ENCODE measurements around the gene RGL2.

Gene RGL2

DNA sequence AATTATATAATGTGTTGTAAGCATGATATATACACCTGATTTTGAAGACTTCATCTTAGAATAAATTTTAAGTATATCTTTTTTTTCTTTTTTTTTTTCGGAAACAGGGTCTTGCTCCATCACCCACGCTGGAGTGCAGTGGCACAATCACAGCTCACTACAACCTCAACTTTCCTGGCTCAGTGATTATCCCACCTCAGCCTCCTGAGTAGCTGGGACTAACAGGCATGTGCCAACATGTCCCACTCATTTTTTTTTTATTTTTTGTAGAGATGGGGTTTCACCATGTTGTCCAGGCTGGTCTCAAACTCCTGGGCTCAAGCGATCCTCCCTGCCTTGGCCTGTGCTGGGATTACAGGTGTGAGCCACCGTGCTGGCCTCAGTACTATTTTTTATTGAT is 44.2 kb downstream of the RGL2 start:
- DNase-seq = no peak
- H3K4me1 ChIP-seq (ENCODE audit: control insufficient read depth, low read depth, low read length) = no peaks in the 10 kb centered on the region
- H2BK120ac ChIP-seq (ENCODE audit: low read depth, low read length) = no peak overlapping the region
- no peak overlapping the region for H3K18ac ChIP-seq (ENCODE audit: low read length)
- H3K79me1 ChIP-seq (ENCODE audit: low read length) = no peaks in the 10 kb centered on the region
- H3K27ac ChIP-seq (ENCODE audit: low read depth, low read length) = no peak overlapping the region
- no CpG with 5 or more reads among the region's 4 CpGs for WGBS (ENCODE audit: extremely low coverage, insufficient coverage, low lambda C conversion rate)
- H4K5ac ChIP-seq (ENCODE audit: low read length) = no peak overlapping the region
- H3K27me3 ChIP-seq (ENCODE audit: insufficient read depth, low read length, poor library complexity) = no peaks in the 10 kb centered on the region
- H3K4me2 ChIP-seq (ENCODE audit: low read length) = no peak overlapping the region
- no peak overlapping the region for H3K4me3 ChIP-seq (ENCODE audit: low read length)
- no peaks in the 10 kb centered on the region for H3K36me3 ChIP-seq (ENCODE audit: control insufficient read depth, insufficient read depth, low read length)
- no peak overlapping the region for H2BK15ac ChIP-seq (replicated peaks; ENCODE audit: low read depth)
- H3K56ac ChIP-seq (ENCODE audit: low read length) = no peak overlapping the region
- H3K9ac ChIP-seq (ENCODE audit: low read length) = no peak overlapping the region
- no peak overlapping the region for H2AK5ac ChIP-seq (ENCODE audit: low read length)
- H2BK5ac ChIP-seq (ENCODE audit: low read length) = no peak overlapping the region
- H3K23ac ChIP-seq (ENCODE audit: low read length) = no peak overlapping the region
- no peak overlapping the region for H4K8ac ChIP-seq (ENCODE audit: low read depth, low read length)
- no peaks in the 10 kb centered on the region for H3K79me2 ChIP-seq (ENCODE audit: control insufficient read depth, insufficient read depth, low read length)
- H3K4ac ChIP-seq (ENCODE audit: low read depth, low read length) = no peak overlapping the region

DNA sequence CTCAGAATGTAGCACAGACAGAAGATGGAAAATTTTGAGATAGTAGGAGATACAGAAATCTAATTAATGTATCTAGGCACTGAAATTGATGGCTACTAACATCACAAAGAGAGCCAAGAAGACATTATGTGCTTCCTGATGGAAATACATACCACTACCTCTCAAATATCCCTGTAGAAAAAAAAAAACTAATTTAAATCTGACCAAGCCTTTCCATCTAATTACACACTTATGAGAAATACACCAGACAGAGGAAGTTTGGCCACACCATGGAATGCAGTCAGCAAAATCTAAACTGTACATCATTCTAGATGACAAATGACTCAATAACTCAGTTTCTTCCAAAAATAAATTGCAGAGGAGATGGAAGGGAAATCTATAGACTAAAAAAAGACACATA is 46.0 kb downstream of the RGL2 start:
- Histone ChIP-seq H3K79me2 (ENCODE audit: control insufficient read depth, insufficient read depth, low read length) (no peaks in the 10 kb centered on the region), H3K9ac (ENCODE audit: low read length) (no peak overlapping the region), H3K4me1 (ENCODE audit: control insufficient read depth, low read depth, low read length) (peaks cover 3% of the 10 kb centered on the region)

DNA sequence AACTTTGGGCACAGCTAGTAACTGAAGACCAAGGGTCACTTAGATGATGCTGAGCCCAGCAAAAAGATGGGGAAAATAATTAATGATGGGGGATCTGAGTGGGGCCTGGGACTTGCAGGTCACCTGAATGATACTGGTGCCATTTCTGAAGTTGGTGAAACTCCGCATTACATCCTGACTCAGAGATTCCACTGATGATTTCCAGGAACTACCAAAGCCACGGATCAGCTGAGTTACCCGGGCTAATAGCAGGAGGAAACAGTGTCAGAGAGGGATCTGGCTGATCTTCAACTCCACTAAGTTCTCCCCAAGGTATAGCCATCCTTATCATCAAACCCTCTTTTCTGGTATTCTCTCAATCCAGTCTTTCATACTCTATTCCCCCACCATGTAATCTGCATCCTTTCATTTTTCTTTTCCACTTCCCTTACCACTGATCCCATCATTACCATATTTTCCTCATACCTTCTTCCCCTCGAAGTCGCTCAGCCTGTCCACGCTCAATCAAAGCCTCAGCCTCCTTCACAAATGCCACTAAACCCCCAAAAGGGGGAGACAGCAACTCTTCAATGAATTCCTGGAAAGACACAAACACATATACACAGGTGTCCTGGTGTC is 47.2 kb downstream of the RGL2 start:
- H3K4ac ChIP-seq (ENCODE audit: low read depth, low read length) = no peak overlapping the region
- H2AK5ac ChIP-seq (ENCODE audit: low read length) = no peak overlapping the region
- no peak overlapping the region for H2BK15ac ChIP-seq (replicated peaks; ENCODE audit: low read depth)
- no peak for DNase-seq
- H3K4me1 ChIP-seq (ENCODE audit: control insufficient read depth, low read depth, low read length) = peaks cover 3% of the 10 kb centered on the region
- no peak overlapping the region for H3K27ac ChIP-seq (ENCODE audit: low read depth, low read length)
- no peaks in the 10 kb centered on the region for H3K79me1 ChIP-seq (ENCODE audit: low read length)
- H3K27me3 ChIP-seq (ENCODE audit: insufficient read depth, low read length, poor library complexity) = no peaks in the 10 kb centered on the region
- H4K8ac ChIP-seq (ENCODE audit: low read depth, low read length) = no peak overlapping the region
- H3K18ac ChIP-seq (ENCODE audit: low read length) = no peak overlapping the region
- no peak overlapping the region for H2BK5ac ChIP-seq (ENCODE audit: low read length)
- no peak overlapping the region for H3K9ac ChIP-seq (ENCODE audit: low read length)
- H3K4me2 ChIP-seq (ENCODE audit: low read length) = no peak overlapping the region
- WGBS (ENCODE audit: extremely low coverage, insufficient coverage, low lambda C conversion rate) = 100% methylated on average over 3 of the region's 6 CpGs
- H3K4me3 ChIP-seq (ENCODE audit: low read length) = no peak overlapping the region
- no peak overlapping the region for H3K23ac ChIP-seq (ENCODE audit: low read length)
- H3K36me3 ChIP-seq (ENCODE audit: control insufficient read depth, insufficient read depth, low read length) = no peaks in the 10 kb centered on the region
- no peak overlapping the region for H2BK120ac ChIP-seq (ENCODE audit: low read depth, low read length)
- H3K79me2 ChIP-seq (ENCODE audit: control insufficient read depth, insufficient read depth, low read length) = no peaks in the 10 kb centered on the region
- no peak overlapping the region for H3K56ac ChIP-seq (ENCODE audit: low read length)
- H4K5ac ChIP-seq (ENCODE audit: low read length) = no peak overlapping the region

More for the DNA sequence above, 46.0 kb downstream of the RGL2 start:
- Histone ChIP-seq H3K4me2 (ENCODE audit: low read length) (no peak overlapping the region), H3K36me3 (ENCODE audit: control insufficient read depth, insufficient read depth, low read length) (no peaks in the 10 kb centered on the region), H4K8ac (ENCODE audit: low read depth, low read length) (no peak overlapping the region), H3K23ac (ENCODE audit: low read length) (no peak overlapping the region), H3K18ac (ENCODE audit: low read length) (no peak overlapping the region), H2BK120ac (ENCODE audit: low read depth, low read length) (no peak overlapping the region), H3K79me1 (ENCODE audit: low read length) (no peaks in the 10 kb centered on the region), H2AK5ac (ENCODE audit: low read length) (no peak overlapping the region), H3K27me3 (ENCODE audit: insufficient read depth, low read length, poor library complexity) (no peaks in the 10 kb centered on the region), H3K56ac (ENCODE audit: low read length) (no peak overlapping the region), H3K27ac (ENCODE audit: low read depth, low read length) (no peak overlapping the region), H2BK15ac (replicated peaks; ENCODE audit: low read depth) (no peak overlapping the region), H3K4me3 (ENCODE audit: low read length) (no peak overlapping the region), H4K5ac (ENCODE audit: low read length) (no peak overlapping the region), H3K4ac (ENCODE audit: low read depth, low read length) (no peak overlapping the region), H2BK5ac (ENCODE audit: low read length) (no peak overlapping the region)
- no peak for DNase-seq

DNA sequence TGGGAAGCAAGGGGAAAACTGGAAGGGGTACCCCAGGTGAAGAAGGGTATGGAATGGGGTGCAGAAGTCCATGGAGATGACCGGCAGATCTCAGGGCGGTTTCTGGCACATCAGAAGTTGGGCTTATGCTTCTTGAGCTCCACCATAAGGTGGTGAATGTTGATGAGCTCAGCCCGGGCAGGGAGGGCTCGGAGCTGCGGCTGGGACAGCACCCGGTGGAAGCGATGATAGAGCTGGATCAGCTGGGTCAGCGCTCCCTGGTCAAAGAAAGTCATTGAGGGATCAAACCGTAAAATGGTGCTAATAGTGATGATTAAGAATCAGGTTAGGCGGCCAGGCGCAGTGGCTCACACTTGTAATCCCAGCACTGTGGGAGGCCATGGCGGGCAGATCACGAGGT is 48.0 kb downstream of the RGL2 start:
- no peaks in the 10 kb centered on the region for H3K79me1 ChIP-seq (ENCODE audit: low read length)
- no peak for DNase-seq
- H3K79me2 ChIP-seq (ENCODE audit: control insufficient read depth, insufficient read depth, low read length) = no peaks in the 10 kb centered on the region
- WGBS (ENCODE audit: extremely low coverage, insufficient coverage, low lambda C conversion rate) = no CpG with 5 or more reads among the region's 13 CpGs
- H2AK5ac ChIP-seq (ENCODE audit: low read length) = no peak overlapping the region
- peaks cover 1% of the 10 kb centered on the region for H3K27me3 ChIP-seq (ENCODE audit: insufficient read depth, low read length, poor library complexity)
- no peak overlapping the region for H3K56ac ChIP-seq (ENCODE audit: low read length)
- no peak overlapping the region for H3K4me3 ChIP-seq (ENCODE audit: low read length)
- H4K8ac ChIP-seq (ENCODE audit: low read depth, low read length) = no peak overlapping the region
- no peak overlapping the region for H3K23ac ChIP-seq (ENCODE audit: low read length)
- H3K18ac ChIP-seq (ENCODE audit: low read length) = no peak overlapping the region
- no peak overlapping the region for H3K27ac ChIP-seq (ENCODE audit: low read depth, low read length)
- no peaks in the 10 kb centered on the region for H3K36me3 ChIP-seq (ENCODE audit: control insufficient read depth, insufficient read depth, low read length)
- no peak overlapping the region for H3K4me2 ChIP-seq (ENCODE audit: low read length)
- no peak overlapping the region for H3K4ac ChIP-seq (ENCODE audit: low read depth, low read length)
- H4K5ac ChIP-seq (ENCODE audit: low read length) = no peak overlapping the region
- no peak overlapping the region for H2BK5ac ChIP-seq (ENCODE audit: low read length)
- no peak overlapping the region for H2BK15ac ChIP-seq (replicated peaks; ENCODE audit: low read depth)
- peaks cover 3% of the 10 kb centered on the region for H3K4me1 ChIP-seq (ENCODE audit: control insufficient read depth, low read depth, low read length)
- H2BK120ac ChIP-seq (ENCODE audit: low read depth, low read length) = no peak overlapping the region
- H3K9ac ChIP-seq (ENCODE audit: low read length) = no peak overlapping the region

DNA sequence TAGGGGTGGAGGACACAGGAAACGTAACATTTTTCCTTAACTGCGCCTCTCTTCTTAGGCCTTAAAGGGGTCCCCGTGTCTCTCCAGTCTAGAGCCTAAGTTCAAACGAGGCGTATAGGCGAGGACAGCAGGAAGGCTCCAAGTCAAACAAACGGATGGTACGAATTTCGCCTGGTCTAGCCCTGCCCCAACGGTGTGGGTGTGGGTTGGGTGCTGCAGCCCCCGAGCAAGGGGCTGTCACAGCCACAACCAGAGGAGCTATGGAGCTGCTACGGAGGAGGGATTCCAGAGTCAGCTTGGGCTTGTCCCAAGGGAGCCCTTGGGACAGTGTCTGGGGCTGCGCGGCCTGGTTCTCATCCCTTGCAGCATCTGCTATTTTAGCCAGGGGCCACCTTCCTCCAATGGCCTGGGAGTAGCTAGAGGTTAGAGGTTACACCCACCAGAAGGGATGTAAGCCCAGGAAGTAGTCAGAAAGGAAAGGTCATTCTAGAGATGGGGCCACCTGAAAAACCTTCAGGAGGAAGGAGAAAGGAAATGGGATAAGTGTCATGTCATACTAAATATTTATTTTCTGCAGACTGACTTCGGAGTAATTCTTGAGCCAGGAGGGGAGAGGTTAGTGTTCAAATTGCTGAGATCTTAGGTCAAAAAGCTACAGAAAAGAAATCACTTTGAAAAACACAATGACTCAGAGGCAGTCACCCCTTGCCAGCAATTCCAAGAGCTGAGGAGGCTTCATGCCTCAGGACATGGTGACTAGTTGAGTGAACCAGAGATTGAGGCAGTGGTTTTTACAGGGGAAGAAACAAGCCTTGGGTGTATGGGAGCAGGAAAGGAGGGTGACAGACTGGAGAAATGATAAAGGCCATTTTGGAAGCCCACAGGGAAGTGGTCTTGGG is 48.8 kb downstream of the RGL2 start:
- Histone ChIP-seq H2BK5ac (ENCODE audit: low read length) (no peak overlapping the region), H2BK15ac (replicated peaks; ENCODE audit: low read depth) (no peak overlapping the region), H3K27me3 (ENCODE audit: insufficient read depth, low read length, poor library complexity) (peaks cover 1% of the 10 kb centered on the region), H3K4ac (ENCODE audit: low read depth, low read length) (no peak overlapping the region), H2BK120ac (ENCODE audit: low read depth, low read length) (no peak overlapping the region), H3K4me2 (ENCODE audit: low read length) (peak overlapping the region; percentile 92), H3K79me1 (ENCODE audit: low read length) (no peaks in the 10 kb centered on the region), H2AK5ac (ENCODE audit: low read length) (no peak overlapping the region), H3K27ac (ENCODE audit: low read depth, low read length) (peak overlapping the region; percentile 65), H3K56ac (ENCODE audit: low read length) (peak overlapping the region; percentile 98), H3K18ac (ENCODE audit: low read length) (no peak overlapping the region), H3K79me2 (ENCODE audit: control insufficient read depth, insufficient read depth, low read length) (no peaks in the 10 kb centered on the region), H3K36me3 (ENCODE audit: control insufficient read depth, insufficient read depth, low read length) (no peaks in the 10 kb centered on the region), H4K5ac (ENCODE audit: low read length) (no peak overlapping the region), H3K4me1 (ENCODE audit: control insufficient read depth, low read depth, low read length) (peaks cover 3% of the 10 kb centered on the region), H4K8ac (ENCODE audit: low read depth, low read length) (no peak overlapping the region), H3K23ac (ENCODE audit: low read length) (no peak overlapping the region), H3K9ac (ENCODE audit: low read length) (peak overlapping the region; percentile 94), H3K4me3 (ENCODE audit: low read length) (peak overlapping the region; percentile 66)
- no CpG with 5 or more reads among the region's 15 CpGs for WGBS (ENCODE audit: extremely low coverage, insufficient coverage, low lambda C conversion rate)
- no peak for DNase-seq

Measured in mesendoderm (in vitro differentiated cells).